ENCODE measurements around the gene GREM2. TPM values are rescaled to one million over a fixed set of nuclear protein-coding genes. Genes with fewer than 3 reads are reported as not detected.

The GREM2 gene
- total RNA-seq (2014; rRNA removed; shearing (Covaris generic)): 0.15 TPM in 1 of 2 replicates, not detected in the other

- peak; percentile 93 for DNase-seq (ENCODE audit: low read depth)
Measured at GRCh38 chr1:240611619-240612480, at the start of gene GREM2. Gene GREM2 (minus strand): TSS chr1:240612155. CDS start chr1:240493475, 118,680 bp downstream.

GRCh38 chr1:240658312-240658960 lies 46.5 kb upstream of the GREM2 start:
- peak; percentile 74 for DNase-seq (ENCODE audit: low read depth)

- DNase-seq (ENCODE audit: low read depth): peak; percentile 16
Measured at GRCh38 chr1:240656531-240656930, 44.6 kb upstream of the GREM2 start.

GRCh38 chr1:240652961-240653409 lies 41.0 kb upstream of the GREM2 start:
- no peak for DNase-seq (ENCODE audit: low read depth)

GRCh38 chr1:240652549-240652948 lies 40.6 kb upstream of the GREM2 start:
- DNase-seq (ENCODE audit: low read depth): no peak

GRCh38 chr1:240650877-240651276 lies 38.9 kb upstream of the GREM2 start:
- no peak for DNase-seq (ENCODE audit: low read depth)

- DNase-seq (ENCODE audit: low read depth): no peak
Measured at GRCh38 chr1:240649733-240650721, 38.1 kb upstream of the GREM2 start.

- DNase-seq (ENCODE audit: low read depth): no peak
Measured at GRCh38 chr1:240646571-240647240, 34.8 kb upstream of the GREM2 start.

- peak; percentile 44 for DNase-seq (ENCODE audit: low read depth)
Measured at GRCh38 chr1:240644732-240645131, 32.8 kb upstream of the GREM2 start.

- DNase-seq (ENCODE audit: low read depth): no peak
Measured at GRCh38 chr1:240635466-240636256, 23.7 kb upstream of the GREM2 start.

GRCh38 chr1:240630409-240630808 lies 18.5 kb upstream of the GREM2 start:
- no peak for DNase-seq (ENCODE audit: low read depth)

- peak; percentile 68 for DNase-seq (ENCODE audit: low read depth)
Measured at GRCh38 chr1:240621249-240621648, 9.3 kb upstream of the GREM2 start.

- no peak for DNase-seq (ENCODE audit: low read depth)
Measured at GRCh38 chr1:240619906-240620621, 8.1 kb upstream of the GREM2 start.

- no peak for DNase-seq (ENCODE audit: low read depth)
Measured at GRCh38 chr1:240619357-240619756, 7.4 kb upstream of the GREM2 start.

- no peak for DNase-seq (ENCODE audit: low read depth)
Measured at GRCh38 chr1:240618946-240619345, 7.0 kb upstream of the GREM2 start.

GRCh38 chr1:240616018-240616417 lies 4.1 kb upstream of the GREM2 start:
- no peak for DNase-seq (ENCODE audit: low read depth)

- no peak for DNase-seq (ENCODE audit: low read depth)
Measured at GRCh38 chr1:240613356-240614142, 1.6 kb upstream of the GREM2 start.

GRCh38 chr1:240612811-240613210 lies 856 bp upstream of the GREM2 start:
- DNase-seq (ENCODE audit: low read depth): no peak

- no peak for DNase-seq (ENCODE audit: low read depth)
Measured at GRCh38 chr1:240611228-240611618, 732 bp downstream of the GREM2 start.
